Measurements from ENCODE around the gene TMTC3. TPM values are rescaled to one million over a fixed set of nuclear protein-coding genes. Genes with fewer than 3 reads are reported as not detected.

TMTC3 gene
- polyA plus RNA-seq, 1 of the 3 experiments (the other 2 are of a cell fraction), result 2.8 TPM

DNA sequence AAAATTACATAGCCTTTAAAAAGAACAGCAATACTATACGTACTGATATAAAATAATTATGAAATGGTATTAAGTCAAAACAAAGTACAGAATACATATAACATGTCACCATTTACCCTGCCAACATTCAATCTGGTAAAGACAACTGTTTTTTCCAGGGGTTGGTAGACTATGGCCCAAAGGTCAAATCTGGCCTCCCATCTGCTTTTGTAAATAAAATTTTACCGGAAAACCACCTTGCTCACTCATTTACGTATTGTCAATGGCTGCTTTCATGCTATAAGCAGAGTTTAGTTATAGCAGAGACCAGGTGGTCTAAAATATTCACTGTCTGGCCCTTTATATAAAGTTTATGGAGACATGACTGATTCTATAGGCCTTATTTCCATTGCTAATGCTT, 14.3 kb upstream of the TMTC3 start:
- no peak overlapping the region for H3K4me3 ChIP-seq (ENCODE audit: low read depth in 2 of 2, low read length in 1 of 2)
- 100% methylated on average over 3 of the region's 3 CpGs for WGBS (ENCODE audit: low lambda C conversion rate)
- H3K4me1 ChIP-seq (ENCODE audit: control insufficient read depth in 1 of 2, insufficient read depth in 2 of 2, low read depth in 1 of 2, low read length in 1 of 2), result no peaks in the 10 kb centered on the region
- no peak overlapping the region for H2AFZ ChIP-seq (ENCODE audit: low read depth)
- H3K9me2 ChIP-seq, result no peaks in the 10 kb centered on the region
- TF ChIP-seq FOXM1 (IDR thresholded peaks at IDR 0.05; ENCODE audit: low read depth), result no peak
- no peak for TF ChIP-seq RCOR1 (IDR thresholded peaks at IDR 0.05; ENCODE audit: low read length)
- TF ChIP-seq SMC3 (IDR thresholded peaks at IDR 0.05; ENCODE audit: low read depth, low read length), result no peak
- TF ChIP-seq ELF1 (IDR thresholded peaks at IDR 0.05), result no peak
- TF ChIP-seq TAF1 (IDR thresholded peaks at IDR 0.05; ENCODE audit: borderline replicate concordance, low read depth, low read length), result no peak
- no peak for TF ChIP-seq CHD2 (IDR thresholded peaks at IDR 0.05; ENCODE audit: low read length, partially characterized antibody)
- TF ChIP-seq, protein P1, sequence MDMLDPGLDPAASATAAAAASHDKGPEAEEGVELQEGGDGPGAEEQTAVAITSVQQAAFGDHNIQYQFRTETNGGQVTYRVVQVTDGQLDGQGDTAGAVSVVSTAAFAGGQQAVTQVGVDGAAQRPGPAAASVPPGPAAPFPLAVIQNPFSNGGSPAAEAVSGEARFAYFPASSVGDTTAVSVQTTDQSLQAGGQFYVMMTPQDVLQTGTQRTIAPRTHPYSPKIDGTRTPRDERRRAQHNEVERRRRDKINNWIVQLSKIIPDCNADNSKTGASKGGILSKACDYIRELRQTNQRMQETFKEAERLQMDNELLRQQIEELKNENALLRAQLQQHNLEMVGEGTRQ (IDR thresholded peaks at IDR 0.05; ENCODE audit: borderline replicate concordance, low read depth, low read length), result no peak
- TF ChIP-seq RAD21 (IDR thresholded peaks at IDR 0.05; ENCODE audit: low read length), result no peak
- TF ChIP-seq, protein P2, sequence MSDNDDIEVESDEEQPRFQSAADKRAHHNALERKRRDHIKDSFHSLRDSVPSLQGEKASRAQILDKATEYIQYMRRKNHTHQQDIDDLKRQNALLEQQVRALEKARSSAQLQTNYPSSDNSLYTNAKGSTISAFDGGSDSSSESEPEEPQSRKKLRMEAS (IDR thresholded peaks at IDR 0.05; ENCODE audit: low read depth), result no peak
- TF ChIP-seq RXRA (IDR thresholded peaks at IDR 0.05; ENCODE audit: borderline replicate concordance, low read depth), result no peak
- TF ChIP-seq, protein P3, sequence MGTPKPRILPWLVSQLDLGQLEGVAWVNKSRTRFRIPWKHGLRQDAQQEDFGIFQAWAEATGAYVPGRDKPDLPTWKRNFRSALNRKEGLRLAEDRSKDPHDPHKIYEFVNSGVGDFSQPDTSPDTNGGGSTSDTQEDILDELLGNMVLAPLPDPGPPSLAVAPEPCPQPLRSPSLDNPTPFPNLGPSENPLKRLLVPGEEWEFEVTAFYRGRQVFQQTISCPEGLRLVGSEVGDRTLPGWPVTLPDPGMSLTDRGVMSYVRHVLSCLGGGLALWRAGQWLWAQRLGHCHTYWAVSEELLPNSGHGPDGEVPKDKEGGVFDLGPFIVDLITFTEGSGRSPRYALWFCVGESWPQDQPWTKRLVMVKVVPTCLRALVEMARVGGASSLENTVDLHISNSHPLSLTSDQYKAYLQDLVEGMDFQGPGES (IDR thresholded peaks at IDR 0.05; ENCODE audit: low read depth, low read length), result no peak
- TF ChIP-seq, protein P4, sequence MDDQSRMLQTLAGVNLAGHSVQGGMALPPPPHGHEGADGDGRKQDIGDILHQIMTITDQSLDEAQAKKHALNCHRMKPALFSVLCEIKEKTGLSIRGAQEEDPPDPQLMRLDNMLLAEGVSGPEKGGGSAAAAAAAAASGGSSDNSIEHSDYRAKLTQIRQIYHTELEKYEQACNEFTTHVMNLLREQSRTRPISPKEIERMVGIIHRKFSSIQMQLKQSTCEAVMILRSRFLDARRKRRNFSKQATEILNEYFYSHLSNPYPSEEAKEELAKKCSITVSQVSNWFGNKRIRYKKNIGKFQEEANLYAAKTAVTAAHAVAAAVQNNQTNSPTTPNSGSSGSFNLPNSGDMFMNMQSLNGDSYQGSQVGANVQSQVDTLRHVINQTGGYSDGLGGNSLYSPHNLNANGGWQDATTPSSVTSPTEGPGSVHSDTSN (IDR thresholded peaks at IDR 0.05), result no peak
- no peak for TF ChIP-seq POLR2AphosphoS5 (IDR thresholded peaks at IDR 0.05; ENCODE audit: low read depth, low read length)
- TF ChIP-seq MEF2A (IDR thresholded peaks at IDR 0.05; ENCODE audit: borderline replicate concordance, low read depth), result no peak
- TF ChIP-seq, protein P5, sequence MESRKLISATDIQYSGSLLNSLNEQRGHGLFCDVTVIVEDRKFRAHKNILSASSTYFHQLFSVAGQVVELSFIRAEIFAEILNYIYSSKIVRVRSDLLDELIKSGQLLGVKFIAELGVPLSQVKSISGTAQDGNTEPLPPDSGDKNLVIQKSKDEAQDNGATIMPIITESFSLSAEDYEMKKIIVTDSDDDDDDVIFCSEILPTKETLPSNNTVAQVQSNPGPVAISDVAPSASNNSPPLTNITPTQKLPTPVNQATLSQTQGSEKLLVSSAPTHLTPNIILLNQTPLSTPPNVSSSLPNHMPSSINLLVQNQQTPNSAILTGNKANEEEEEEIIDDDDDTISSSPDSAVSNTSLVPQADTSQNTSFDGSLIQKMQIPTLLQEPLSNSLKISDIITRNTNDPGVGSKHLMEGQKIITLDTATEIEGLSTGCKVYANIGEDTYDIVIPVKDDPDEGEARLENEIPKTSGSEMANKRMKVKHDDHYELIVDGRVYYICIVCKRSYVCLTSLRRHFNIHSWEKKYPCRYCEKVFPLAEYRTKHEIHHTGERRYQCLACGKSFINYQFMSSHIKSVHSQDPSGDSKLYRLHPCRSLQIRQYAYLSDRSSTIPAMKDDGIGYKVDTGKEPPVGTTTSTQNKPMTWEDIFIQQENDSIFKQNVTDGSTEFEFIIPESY (IDR thresholded peaks at IDR 0.05; ENCODE audit: borderline replicate concordance, low read depth), result no peak
- TF ChIP-seq RFX5 (IDR thresholded peaks at IDR 0.05; ENCODE audit: low read length), result no peak
- no peak for TF ChIP-seq EP300 (IDR thresholded peaks at IDR 0.05; ENCODE audit: borderline replicate concordance in 1 of 2, low read depth in 1 of 2, low read length in 1 of 2)
- no peak for TF ChIP-seq FOXJ3 (CRISPR knock-in tag; IDR thresholded peaks at IDR 0.05)
- no peak for TF ChIP-seq MXI1 (IDR thresholded peaks at IDR 0.05; ENCODE audit: low read depth, low read length)
- TF ChIP-seq SIN3A (IDR thresholded peaks at IDR 0.05; ENCODE audit: borderline replicate concordance, low read depth, low read length), result no peak
- H3K36me3 ChIP-seq (replicated peaks in 1 of 2; ENCODE audit: control insufficient read depth in 1 of 2, insufficient read depth in 2 of 2, low read length in 1 of 2), result peaks cover 44 to 64% of the 10 kb centered on the region in 2 experiments
- peaks cover 3% of the 10 kb centered on the region for H3F3A ChIP-seq (replicated peaks; ENCODE audit: insufficient read depth)
- ChIA-PET POLR2A (no interaction called here), CTCF (interaction anchor here (1.2 kb wide), 1 partner anchor 866 kb away, joined by 3 read pairs; no protein-coding TSS in a partner anchor)
- no peak overlapping the region for H3K9ac ChIP-seq
- H4K20me1 ChIP-seq (ENCODE audit: insufficient read depth), result no peaks in the 10 kb centered on the region
- H3K27me3 ChIP-seq (ENCODE audit: insufficient read depth), result no peaks in the 10 kb centered on the region
- H3K27ac ChIP-seq (ENCODE audit: low read depth in 2 of 2, low read length in 1 of 2), result no peak overlapping the region
- no peaks in the 10 kb centered on the region for H3K9me3 ChIP-seq
- H3K4me2 ChIP-seq, result no peak overlapping the region
- no peaks in the 10 kb centered on the region for H3K79me2 ChIP-seq (ENCODE audit: insufficient read depth)
- no peak for DNase-seq

Measured in SK-N-SH (cell line).